Mammary epithelial cell (primary cell): ENCODE measurements around the gene PAFAH2.

ENCODE experiments used
- CTCF ChIP-seq, 2 donors: IDR thresholded peaks in 1 of 2; conservative IDR thresholded peaks in 1 of 2; 2 replicates each; pipeline ENCODE4 v1.5.1; 2011 to 2012; ENCODE audit warnings: inconsistent platforms in 2 of 2, low read length in 2 of 2, mild to moderate bottlenecking in 2 of 2, control low read depth in 1 of 2, low read depth in 1 of 2; ENCODE audit not compliant: insufficient read depth in 1 of 2; ENCODE audit errors: extremely low read depth in 1 of 2
- EZH2 ChIP-seq: IDR thresholded peaks from 2 replicates; pipeline ENCODE4 v1.6.1; 2012; ENCODE audit warnings: low read length, inconsistent platforms, borderline replicate concordance

GRCh38 chr1:25958465-25958864 is 39.4 kb downstream of the PAFAH2 start:
- no peak for TF ChIP-seq CTCF (conservative IDR thresholded peaks at IDR 0.05 in 1 of 2, IDR thresholded peaks at IDR 0.05 in 1 of 2; ENCODE audit: extremely low read depth in 1 of 2, insufficient read depth in 1 of 2, low read depth in 1 of 2, low read length in 2 of 2)
- no peak for TF ChIP-seq EZH2
